Common myeloid progenitor, CD34-positive (primary cell): ENCODE data around the gene SLC9A8.

ENCODE experiments used
- CTCF ChIA-PET: fragments of 350-600 bp; sonication (Branson Sonifier 250); formaldehyde crosslinking; loops from one replicate; lab custom pipeline; 2021; ENCODE audit warnings: antibody characterized with exemption; lab: Charles Lee
- POLR2A ChIA-PET: fragments of 350-600 bp; sonication (Branson Sonifier 250); formaldehyde crosslinking; loops from one replicate; lab custom pipeline; 2021; ENCODE audit warnings: antibody characterized with exemption; lab: Charles Lee
- DNase-seq, 3 donors: peaks; one replicate each; pipeline versions ENCODE4 v3.0.0 to v3.0.0-alpha.2; 2013
- H3K27ac ChIP-seq, 2 experiments: 1 replicate in 1 of 2; 2 replicates in 1 of 2; pipeline ENCODE4 v1.7.0; 2013; ENCODE audit warnings: inconsistent platforms in 2 of 2, low read length in 2 of 2, mild to moderate bottlenecking in 2 of 2, low read depth in 1 of 2, moderate library complexity in 1 of 2; ENCODE audit not compliant: severe bottlenecking in 2 of 2, insufficient read depth in 1 of 2, poor library complexity in 1 of 2
- H3K27me3 ChIP-seq, 5 experiments: replicated peaks in 2 of 5; 1 replicate in 3 of 5; 2 replicates in 2 of 5; pipeline versions ENCODE4 v1.6.1 to v1.7.0; 2013; ENCODE audit warnings: low read length in 4 of 5, mild to moderate bottlenecking in 2 of 5, moderate library complexity in 2 of 5, inconsistent platforms in 1 of 5; ENCODE audit not compliant: insufficient read depth in 5 of 5, control insufficient read depth in 4 of 5
- H3K36me3 ChIP-seq, 4 experiments: 1 replicate in 2 of 4; 2 replicates in 2 of 4; pipeline versions ENCODE4 v1.6.1 to v1.7.0; 2013; ENCODE audit warnings: low read length in 3 of 4, control low read depth in 1 of 4, mild to moderate bottlenecking in 1 of 4; ENCODE audit not compliant: control insufficient read depth in 4 of 4, insufficient read depth in 4 of 4
- H3K4me1 ChIP-seq, 4 experiments: 1 replicate in 3 of 4; 2 replicates in 1 of 4; pipeline versions ENCODE4 v1.6.1 to v1.7.1; 2013; ENCODE audit warnings: low read length in 3 of 4, mild to moderate bottlenecking in 3 of 4, control low read depth in 1 of 4, inconsistent platforms in 1 of 4, moderate library complexity in 1 of 4; ENCODE audit not compliant: control insufficient read depth in 4 of 4, insufficient read depth in 4 of 4; ENCODE audit errors: control extremely low read depth in 1 of 4
- H3K4me3 ChIP-seq, 7 experiments: 1 replicate in 4 of 7; 2 replicates in 3 of 7; pipeline versions ENCODE4 v1.5.1 to v1.7.0; 2013; ENCODE audit warnings: mild to moderate bottlenecking in 7 of 7, low read length in 6 of 7, moderate library complexity in 6 of 7, inconsistent platforms in 2 of 7, low read depth in 2 of 7, control low read depth in 1 of 7; ENCODE audit not compliant: insufficient read depth in 4 of 7, control insufficient read depth in 1 of 7; ENCODE audit errors: extremely low read depth in 1 of 7
- H3K9me3 ChIP-seq, 5 experiments: 1 replicate in 4 of 5; 2 replicates in 1 of 5; pipeline versions ENCODE4 v1.6.1 to v1.7.1; 2013; ENCODE audit warnings: low read length in 4 of 5, mild to moderate bottlenecking in 2 of 5, inconsistent platforms in 1 of 5, low read depth in 1 of 5, moderate library complexity in 1 of 5; ENCODE audit not compliant: control insufficient read depth in 4 of 5, insufficient read depth in 2 of 5; ENCODE audit errors: control extremely low read depth in 1 of 5
- WGBS: methylation state at CpG from one replicate; pipeline ENCODE4 v1.1.5; 2013; ENCODE audit not compliant: insufficient coverage; 5-methylcytosine and 5-hydroxymethylcytosine counted together

SLC9A8 gene

DNA sequence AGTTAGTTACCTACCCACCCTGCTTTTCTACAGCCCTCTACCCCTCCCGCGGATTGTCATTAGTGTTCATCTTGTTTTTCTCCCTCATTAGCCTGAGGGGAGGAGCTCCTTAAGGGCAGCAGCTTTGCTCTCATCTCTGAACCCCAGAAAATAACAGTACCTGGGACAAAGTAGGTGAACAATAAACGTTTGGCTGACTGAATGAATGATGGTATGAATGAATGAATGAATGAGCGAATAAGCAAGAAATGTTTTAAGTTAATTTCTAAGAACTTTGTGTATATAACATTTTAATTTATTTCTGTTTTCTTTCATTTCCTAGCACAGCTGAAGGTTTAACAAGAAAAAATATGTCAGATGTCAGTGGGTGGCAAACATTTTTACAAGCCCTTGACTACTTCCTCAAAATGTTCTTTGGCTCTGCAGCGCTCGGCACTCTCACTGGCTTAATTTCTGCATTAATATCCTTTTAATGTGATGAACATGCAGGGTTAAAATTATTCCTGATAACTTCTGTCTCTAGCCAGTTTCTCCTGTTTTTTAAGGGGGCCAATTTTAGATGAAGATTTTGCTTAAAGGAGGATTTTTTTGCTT, 50.1 kb downstream of the SLC9A8 start:
- H3K36me3 ChIP-seq: peaks cover 8 to 38% (median 32%) of the 10 kb centered on the region in 4 experiments
- no peak overlapping the region for H3K27ac ChIP-seq
- 83% methylated on average over 1 of the region's 6 CpGs for WGBS
- H3K9me3 ChIP-seq: no peaks in the 10 kb centered on the region
- DNase-seq: peak in 2 of 3 donors; percentile 38 to 44
- no peak overlapping the region for H3K4me3 ChIP-seq
- peaks cover 0 to 1% (median 0%) of the 10 kb centered on the region in 4 experiments for H3K4me1 ChIP-seq
- ChIA-PET POLR2A (interaction anchor here (0.6 kb wide), 1 partner anchor 644 kb away, joined by 3 read pairs; the partner anchor contains the start of gene DDX27), CTCF (no interaction called here)
- no peaks in the 10 kb centered on the region for H3K27me3 ChIP-seq

DNA sequence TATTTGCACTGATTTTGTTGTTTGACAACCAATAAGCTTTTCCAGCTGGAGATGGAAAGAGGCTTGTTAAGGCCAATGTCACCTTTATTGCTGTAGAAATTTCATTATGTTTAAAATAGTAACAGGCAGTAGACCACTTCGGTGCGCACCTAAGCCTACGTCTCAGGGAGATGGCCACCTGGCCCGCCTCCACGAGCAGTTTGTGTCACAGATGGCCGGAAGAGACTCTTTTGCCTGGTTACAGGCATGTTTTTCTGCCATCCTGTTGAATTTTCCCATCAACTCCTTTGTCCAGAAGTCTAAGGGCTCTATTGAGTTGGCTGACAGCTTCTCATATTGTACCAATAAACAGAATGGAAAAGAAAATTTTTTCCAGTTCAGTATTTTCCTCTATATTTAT, 51.0 kb downstream of the SLC9A8 start:
- 100% methylated on average over 6 of the region's 6 CpGs for WGBS
- no peak for DNase-seq
- Histone ChIP-seq H3K27ac (no peak overlapping the region), H3K36me3 (peaks cover 8 to 39% (median 32%) of the 10 kb centered on the region in 4 experiments), H3K27me3 (no peaks in the 10 kb centered on the region), H3K4me1 (peaks cover 0 to 5% (median under 1%) of the 10 kb centered on the region in 4 experiments), H3K9me3 (no peaks in the 10 kb centered on the region), H3K4me3 (no peak overlapping the region)
- ChIA-PET POLR2A (no interaction called here), CTCF (no interaction called here)

DNA sequence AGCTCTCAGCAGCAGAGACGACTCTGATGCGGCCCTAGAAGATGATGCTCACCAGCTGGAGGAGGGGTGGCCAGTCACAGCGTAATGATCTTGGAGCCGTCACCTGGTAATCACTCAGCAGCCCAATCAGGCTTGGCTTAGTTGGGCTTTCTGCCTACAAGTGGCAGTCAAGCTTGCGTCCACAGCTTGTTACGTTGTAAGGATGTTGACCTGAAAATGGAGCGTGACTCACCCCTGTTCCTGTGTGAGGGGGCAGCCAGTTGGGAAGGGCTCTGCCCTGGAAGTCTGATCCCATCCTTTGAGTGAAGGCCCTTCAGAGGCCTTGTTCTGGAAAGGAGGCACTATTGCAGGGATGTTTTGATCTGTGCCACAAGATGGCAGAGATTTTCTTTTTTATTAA, 52.9 kb downstream of the SLC9A8 start:
- no peak overlapping the region for H3K27ac ChIP-seq
- no peaks in the 10 kb centered on the region for H3K9me3 ChIP-seq
- no peak for DNase-seq
- H3K36me3 ChIP-seq: peaks cover 6 to 43% (median 25%) of the 10 kb centered on the region in 4 experiments
- ChIA-PET CTCF (no interaction called here), POLR2A (no interaction called here)
- 96% methylated on average over 7 of the region's 7 CpGs for WGBS
- no peak overlapping the region for H3K4me3 ChIP-seq
- peaks cover 0 to 5% (median under 1%) of the 10 kb centered on the region in 4 experiments for H3K4me1 ChIP-seq
- H3K27me3 ChIP-seq: no peaks in the 10 kb centered on the region

DNA sequence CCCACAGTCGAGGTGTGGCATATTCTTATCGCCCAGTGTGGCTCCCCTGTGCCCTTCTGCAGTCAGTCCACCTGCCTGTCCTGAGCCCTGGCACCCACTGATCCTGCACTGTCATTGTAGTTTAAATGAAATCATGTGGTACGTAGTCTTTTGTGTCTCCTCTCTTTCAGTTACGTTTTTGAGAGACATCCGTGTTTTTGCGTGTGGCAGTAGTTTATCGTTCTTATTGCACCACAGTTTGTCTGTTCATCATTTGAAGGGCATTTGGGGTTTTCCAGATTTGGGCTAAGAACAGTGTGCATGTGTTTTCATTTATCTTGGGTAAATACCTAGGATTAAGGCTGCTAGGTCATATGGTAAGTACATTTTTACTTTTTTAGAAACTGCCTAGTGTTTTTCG, 53.4 kb downstream of the SLC9A8 start:
- 100% methylated on average over 6 of the region's 8 CpGs for WGBS
- no peak for DNase-seq
- no peaks in the 10 kb centered on the region for H3K27me3 ChIP-seq
- ChIA-PET POLR2A (no interaction called here), CTCF (no interaction called here)
- peaks cover 0 to 5% (median under 1%) of the 10 kb centered on the region in 4 experiments for H3K4me1 ChIP-seq
- peaks cover 6 to 47% (median 25%) of the 10 kb centered on the region in 4 experiments for H3K36me3 ChIP-seq
- H3K9me3 ChIP-seq: no peaks in the 10 kb centered on the region
- H3K4me3 ChIP-seq: no peak overlapping the region
- no peak overlapping the region for H3K27ac ChIP-seq

DNA sequence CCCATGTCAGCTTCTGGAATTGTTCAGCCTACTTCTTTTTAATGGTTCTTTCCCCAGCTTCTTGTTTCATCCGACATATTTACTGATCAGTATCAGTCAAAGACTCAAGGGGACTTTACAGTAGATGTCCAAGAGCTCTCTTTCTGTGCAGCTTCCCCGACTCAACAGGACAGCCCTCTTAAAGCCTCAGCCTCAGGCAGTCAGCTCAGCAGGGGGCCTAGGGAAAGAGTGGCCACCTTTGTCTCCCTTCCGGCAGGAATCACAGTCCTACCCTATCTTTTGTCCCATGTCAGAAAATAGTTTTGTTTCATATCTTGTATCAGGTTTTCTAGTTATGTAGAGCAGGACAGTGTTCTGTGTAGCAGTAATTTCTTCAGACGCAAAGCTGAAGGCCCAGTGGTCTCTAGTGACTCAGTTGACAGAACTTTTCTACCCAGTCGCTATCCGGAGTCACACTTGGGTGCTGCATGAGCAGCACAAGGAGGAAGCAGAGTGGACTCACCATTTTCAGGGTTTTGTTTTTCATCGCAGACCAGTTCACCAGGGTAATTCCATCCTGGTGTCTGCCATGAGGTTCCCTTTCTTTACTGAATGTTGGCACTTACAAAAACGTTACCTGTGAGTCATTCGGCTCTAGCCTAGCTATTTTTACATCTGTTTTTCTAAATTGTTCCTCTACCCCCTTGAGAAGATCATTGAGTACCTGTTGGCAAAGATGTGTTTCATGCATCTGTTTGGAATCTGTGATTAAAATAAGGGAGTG, 55.0 kb downstream of the SLC9A8 start:
- no peaks in the 10 kb centered on the region for H3K27me3 ChIP-seq
- CTCF ChIA-PET: interaction anchor here (1.2 kb wide), 1 partner anchor 622 kb away, joined by 4 read pairs; no protein-coding TSS in a partner anchor

DNA sequence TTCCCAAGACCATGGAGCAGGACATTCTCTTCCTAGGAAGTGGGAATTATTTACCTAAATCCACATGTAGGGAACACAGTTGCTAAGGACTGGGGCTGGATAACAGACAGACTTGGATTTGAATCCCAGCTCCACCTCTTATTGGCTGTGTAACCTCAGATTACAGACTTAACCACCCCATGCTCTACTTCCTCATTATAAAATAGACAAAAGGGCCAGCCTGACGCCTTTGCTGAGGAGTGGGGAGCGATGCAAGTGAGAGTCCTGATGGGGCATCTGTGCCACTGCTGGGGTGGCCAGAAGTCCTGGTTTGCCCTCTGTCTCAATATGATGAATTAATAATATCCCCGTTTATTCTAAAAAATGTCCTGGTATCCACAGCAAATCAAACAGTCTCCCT, 55.9 kb downstream of the SLC9A8 start:
- no peak overlapping the region for H3K4me3 ChIP-seq
- POLR2A ChIA-PET: no interaction called here
- H3K27ac ChIP-seq: no peak overlapping the region
- 97% methylated on average over 3 of the region's 3 CpGs for WGBS
- H3K4me1 ChIP-seq: peaks cover 0 to 5% (median 0%) of the 10 kb centered on the region in 4 experiments
- no peaks in the 10 kb centered on the region for H3K27me3 ChIP-seq
- peaks cover 9 to 47% (median 31%) of the 10 kb centered on the region in 4 experiments for H3K36me3 ChIP-seq
- no peaks in the 10 kb centered on the region for H3K9me3 ChIP-seq
- no peak for DNase-seq
- CTCF ChIA-PET: no interaction called here

More for the DNA sequence above, 55.0 kb downstream of the SLC9A8 start:
- DNase-seq: no peak
- WGBS: 96% methylated on average over 6 of the region's 9 CpGs
- Histone ChIP-seq H3K27ac (no peak overlapping the region), H3K9me3 (no peaks in the 10 kb centered on the region), H3K4me1 (peaks cover 0 to 5% (median under 1%) of the 10 kb centered on the region in 4 experiments), H3K36me3 (peaks cover 9 to 48% (median 30%) of the 10 kb centered on the region in 4 experiments), H3K4me3 (no peak overlapping the region)
- POLR2A ChIA-PET: interaction anchor here (0.5 kb wide), 1 partner anchor 8 kb away, joined by 4 read pairs; no protein-coding TSS in a partner anchor

DNA sequence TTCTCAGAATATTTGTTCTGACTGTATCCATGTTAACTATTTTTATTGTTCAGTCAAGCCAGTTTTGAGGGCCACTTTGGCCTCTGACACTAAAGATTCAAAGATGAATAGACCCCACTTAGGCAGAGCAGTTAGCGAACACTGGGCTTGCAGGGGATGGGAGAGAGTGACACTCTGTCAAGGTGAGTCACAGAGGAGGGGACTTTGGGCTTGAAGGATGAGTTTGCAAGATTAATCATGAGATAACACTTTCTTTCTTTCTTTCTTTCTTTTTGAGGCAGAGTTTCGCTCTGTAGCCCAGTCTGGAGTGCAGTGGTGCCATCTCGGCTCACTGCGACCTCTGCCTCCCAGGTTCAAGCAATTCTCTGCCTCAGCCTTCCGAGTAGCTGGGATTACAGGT, 56.3 kb downstream of the SLC9A8 start:
- 80% methylated on average over 5 of the region's 5 CpGs for WGBS
- Histone ChIP-seq H3K4me1 (peaks cover 0 to 5% (median 0%) of the 10 kb centered on the region in 4 experiments), H3K36me3 (peaks cover 9 to 44% (median 30%) of the 10 kb centered on the region in 4 experiments), H3K27ac (no peak overlapping the region), H3K9me3 (no peaks in the 10 kb centered on the region), H3K27me3 (no peaks in the 10 kb centered on the region), H3K4me3 (no peak overlapping the region)
- ChIA-PET POLR2A (no interaction called here), CTCF (no interaction called here)
- DNase-seq: no peak
